GM19455 (cell line): ENCODE results near the gene METTL1.

Source experiments
- ATAC-seq: cut with Tn5 transposase; IDR thresholded peaks from one replicate; pipeline ENCODE4 v1.9.1; 2021; ENCODE audit not compliant: unreplicated experiment

METTL1 gene

GRCh38 chr12:57770734-57771133 is 1.2 kb downstream of the METTL1 start:
- no peak for ATAC-seq

- no peak for ATAC-seq
Measured at GRCh38 chr12:57769594-57769993, 2.3 kb downstream of the METTL1 start.

- no peak for ATAC-seq
Measured at GRCh38 chr12:57767876-57768275, 4.0 kb downstream of the METTL1 start.

- ATAC-seq, result no peak
Measured at GRCh38 chr12:57767305-57767698, 4.6 kb downstream of the METTL1 start.

GRCh38 chr12:57766464-57767304 is 5.2 kb downstream of the METTL1 start, which contains the start of gene CYP27B1:
Gene CYP27B1, minus strand, starts transcription at chr12:57767078. Its CDS starts 37 bp downstream, at chr12:57767041.
- ATAC-seq, result no peak

GRCh38 chr12:57765698-57766463 is 6.0 kb downstream of the METTL1 start:
- no peak for ATAC-seq

- peak; percentile 62 for ATAC-seq
Measured at GRCh38 chr12:57765003-57765697, 6.8 kb downstream of the METTL1 start.

GRCh38 chr12:57764662-57765002 is 7.3 kb downstream of the METTL1 start:
- no peak for ATAC-seq

GRCh38 chr12:57763881-57764661 is 7.8 kb downstream of the METTL1 start:
- no peak for ATAC-seq

- no peak for ATAC-seq
Measured at GRCh38 chr12:57762463-57762862, 9.4 kb downstream of the METTL1 start.

- no peak for ATAC-seq
Measured at GRCh38 chr12:57761391-57761998, 10.4 kb downstream of the METTL1 start.

- ATAC-seq, result no peak
Measured at GRCh38 chr12:57760347-57760982, 11.4 kb downstream of the METTL1 start.

GRCh38 chr12:57759360-57759980 is 12.4 kb downstream of the METTL1 start:
- ATAC-seq, result no peak

GRCh38 chr12:57758552-57759359 is 13.1 kb downstream of the METTL1 start:
- no peak for ATAC-seq

- ATAC-seq, result no peak
Measured at GRCh38 chr12:57757771-57758170, 14.1 kb downstream of the METTL1 start.

GRCh38 chr12:57756406-57757341 is 15.2 kb downstream of the METTL1 start:
- ATAC-seq, result no peak
